H1 (cell line): ENCODE results near the gene SLC25A51.

Source experiments
- ATF3 ChIP-seq: IDR thresholded peaks from 2 replicates; pipeline ENCODE4 v1.6.1; 2011; ENCODE audit warnings: low read depth, mild to moderate bottlenecking, low read length; ENCODE audit not compliant: insufficient read depth
- CTCF ChIP-seq, 3 experiments: IDR thresholded peaks; 1 replicate in 2 of 3; 2 replicates in 1 of 3; pipeline versions ENCODE4 v1.5.1 to v1.6.1; 2011; ENCODE audit warnings: low read length in 3 of 3, mild to moderate bottlenecking in 3 of 3, inconsistent platforms in 2 of 3, low read depth in 1 of 3, moderate library complexity in 1 of 3; ENCODE audit not compliant: insufficient read depth in 1 of 3; ENCODE audit errors: control extremely low read depth in 1 of 3
- EZH2 ChIP-seq: fragments of 200-600 bp; sonication (generic); IDR thresholded peaks from 2 replicates; pipeline ENCODE4 v1.7.1; 2012; ENCODE audit warnings: low read depth, mild to moderate bottlenecking, moderate library complexity, low read length, inconsistent platforms; ENCODE audit not compliant: severe bottlenecking
- MAX ChIP-seq: IDR thresholded peaks from 2 replicates; pipeline ENCODE4 v1.6.1; 2012; ENCODE audit warnings: inconsistent platforms
- POLR2A ChIP-seq, 2 experiments: IDR thresholded peaks; 1 replicate in 1 of 2; 2 replicates in 1 of 2; pipeline ENCODE4 v1.6.1; 2011; ENCODE audit warnings: low read depth in 2 of 2, low read length in 2 of 2, mild to moderate bottlenecking in 2 of 2; ENCODE audit errors: control extremely low read depth in 1 of 2
- RAD21 ChIP-seq, 2 experiments: IDR thresholded peaks in 1 of 2; conservative IDR thresholded peaks in 1 of 2; 2 replicates each; pipeline ENCODE4 v1.6.1; 2011; ENCODE audit warnings: low read depth in 2 of 2, low read length in 2 of 2, improper control_type of control experiment in 1 of 2, inconsistent platforms in 1 of 2, mild to moderate bottlenecking in 1 of 2, moderate library complexity in 1 of 2
- SIRT6 ChIP-seq: IDR thresholded peaks from one replicate; pipeline ENCODE4 v1.7.1; 2012; ENCODE audit warnings: low read length, inconsistent platforms

GRCh38 chr9:37908698-37909186 lies 4.8 kb upstream of the SLC25A51 start:
- TF ChIP-seq SIRT6 = no peak
- no peak for TF ChIP-seq CTCF (IDR thresholded peaks at IDR 0.05; ENCODE audit: control extremely low read depth in 1 of 3, insufficient read depth in 1 of 3, low read depth in 1 of 3, low read length in 3 of 3)
- TF ChIP-seq MAX = no peak
- TF ChIP-seq ATF3 = no peak
- TF ChIP-seq EZH2 = no peak
- TF ChIP-seq POLR2A (IDR thresholded peaks at IDR 0.05; ENCODE audit: control extremely low read depth in 1 of 2, low read depth in 2 of 2, low read length in 2 of 2) = no peak
- no peak for TF ChIP-seq RAD21 (IDR thresholded peaks at IDR 0.05 in 1 of 2, conservative IDR thresholded peaks at IDR 0.05 in 1 of 2; ENCODE audit: low read depth in 2 of 2, low read length in 2 of 2)
